IPS-20b (cell line): Measurements from ENCODE around the gene CEP72.
"Not testable (repeated sequence)": the region's sequence is repeated elsewhere in the genome, so short reads cannot be mapped to it uniquely, and the experiment has no call there.

Experiments used
- H3K27ac ChIP-seq: one replicate; pipeline ENCODE4 v1.5.1; 2013; ENCODE audit warnings: low read length
- H3K27me3 ChIP-seq: 2 replicates; pipeline ENCODE4 v1.6.1; 2013; ENCODE audit warnings: mild to moderate bottlenecking, low read length, inconsistent platforms; ENCODE audit not compliant: insufficient read depth
- H3K36me3 ChIP-seq: 2 replicates; pipeline ENCODE4 v1.6.1; 2013; ENCODE audit warnings: low read depth, mild to moderate bottlenecking, inconsistent platforms, low read length, moderate library complexity; ENCODE audit not compliant: insufficient read depth
- H3K4me1 ChIP-seq: 2 replicates; pipeline ENCODE4 v1.6.1; 2013; ENCODE audit warnings: mild to moderate bottlenecking, control low read depth, inconsistent platforms, low read length, moderate library complexity; ENCODE audit not compliant: insufficient read depth
- H3K4me3 ChIP-seq: 2 replicates; pipeline ENCODE4 v1.5.1; 2013; ENCODE audit warnings: mild to moderate bottlenecking, low read length, inconsistent platforms
- H3K9ac ChIP-seq: 2 replicates; pipeline ENCODE4 v1.6.1; 2013; ENCODE audit warnings: low read depth, mild to moderate bottlenecking, inconsistent platforms, low read length, moderate library complexity
- H3K9me3 ChIP-seq: 2 replicates; pipeline ENCODE4 v1.6.1; 2013; ENCODE audit warnings: mild to moderate bottlenecking, low read depth, low read length, inconsistent platforms; ENCODE audit not compliant: insufficient read depth

CEP72 gene

GRCh38 chr5:673161-673830 lies 61.2 kb downstream of the CEP72 start:
- Histone ChIP-seq H3K27ac (no peak overlapping the region), H3K9me3 (no peaks in the 10 kb centered on the region), H3K9ac (peak overlapping the region; percentile 48; the same call in 1 of the 2 replicates), H3K27me3 (peaks cover 50% of the 10 kb centered on the region), H3K4me1 (no peaks in the 10 kb centered on the region; the same call in 1 of the 2 replicates), H3K4me3 (no peak overlapping the region), H3K36me3 (no peaks in the 10 kb centered on the region)

- Histone ChIP-seq H3K27ac (no peak overlapping the region), H3K4me3 (no peak overlapping the region), H3K27me3 (peaks cover 50% of the 10 kb centered on the region), H3K9ac (no peak overlapping the region), H3K4me1 (no peaks in the 10 kb centered on the region; the same call in 1 of the 2 replicates), H3K9me3 (no peaks in the 10 kb centered on the region), H3K36me3 (no peaks in the 10 kb centered on the region)
These were observed 61.9 kb downstream of the CEP72 start for GRCh38 chr5:673831-674629.

- no peak overlapping the region for H3K27ac ChIP-seq
These were observed 62.5 kb downstream of the CEP72 start for GRCh38 chr5:674630-675011.

GRCh38 chr5:675111-675870 lies 63.2 kb downstream of the CEP72 start:
- peaks cover 50% of the 10 kb centered on the region for H3K27me3 ChIP-seq
- no peaks in the 10 kb centered on the region; the same call in 1 of the 2 replicates for H3K4me1 ChIP-seq
- H3K9me3 ChIP-seq: no peaks in the 10 kb centered on the region
- no peak overlapping the region for H3K4me3 ChIP-seq
- no peak overlapping the region for H3K27ac ChIP-seq
- H3K9ac ChIP-seq: no peak overlapping the region
- H3K36me3 ChIP-seq: no peaks in the 10 kb centered on the region

More at GRCh38 chr5:674630-675011, 62.5 kb downstream of the CEP72 start:
- H3K4me1 ChIP-seq: no peaks in the 10 kb centered on the region; the same call in 1 of the 2 replicates
- H3K36me3 ChIP-seq: no peaks in the 10 kb centered on the region
- no peak overlapping the region for H3K4me3 ChIP-seq
- H3K9ac ChIP-seq: no peak overlapping the region
- peaks cover 50% of the 10 kb centered on the region for H3K27me3 ChIP-seq
- no peaks in the 10 kb centered on the region for H3K9me3 ChIP-seq

GRCh38 chr5:675871-676698 lies 63.9 kb downstream of the CEP72 start:
- no peaks in the 10 kb centered on the region for H3K9me3 ChIP-seq
- peaks cover 50% of the 10 kb centered on the region for H3K27me3 ChIP-seq
- H3K4me3 ChIP-seq: no peak overlapping the region
- no peak overlapping the region for H3K27ac ChIP-seq
- no peaks in the 10 kb centered on the region; the same call in 1 of the 2 replicates for H3K4me1 ChIP-seq
- no peaks in the 10 kb centered on the region for H3K36me3 ChIP-seq
- no peak overlapping the region for H3K9ac ChIP-seq

GRCh38 chr5:676699-677076 lies 64.5 kb downstream of the CEP72 start:
- Histone ChIP-seq H3K27ac (no peak overlapping the region), H3K9me3 (no peaks in the 10 kb centered on the region), H3K36me3 (no peaks in the 10 kb centered on the region), H3K4me1 (no peaks in the 10 kb centered on the region; the same call in 1 of the 2 replicates), H3K27me3 (peaks cover 50% of the 10 kb centered on the region), H3K9ac (no peak overlapping the region), H3K4me3 (no peak overlapping the region)

- Histone ChIP-seq H3K27me3 (peaks cover 47% of the 10 kb centered on the region), H3K9me3 (no peaks in the 10 kb centered on the region), H3K9ac (no peak overlapping the region), H3K27ac (no peak overlapping the region), H3K36me3 (no peaks in the 10 kb centered on the region), H3K4me3 (no peak overlapping the region), H3K4me1 (no peaks in the 10 kb centered on the region; the same call in 1 of the 2 replicates)
These were observed 65.3 kb downstream of the CEP72 start for GRCh38 chr5:677131-678101.

- not testable (repeated sequence) for H3K4me3 ChIP-seq
These were observed 66.4 kb downstream of the CEP72 start for GRCh38 chr5:678521-678920.

GRCh38 chr5:679166-679895 lies 67.2 kb downstream of the CEP72 start:
- not testable (repeated sequence) for H3K27ac ChIP-seq, H3K36me3 ChIP-seq

More at GRCh38 chr5:678521-678920, 66.4 kb downstream of the CEP72 start:
- not testable (repeated sequence) for H3K9me3 ChIP-seq, H3K36me3 ChIP-seq, H3K9ac ChIP-seq, H3K27ac ChIP-seq, H3K4me1 ChIP-seq
- peaks cover 36% of the 10 kb centered on the region for H3K27me3 ChIP-seq

More at GRCh38 chr5:679166-679895, 67.2 kb downstream of the CEP72 start:
- peaks cover 28% of the 10 kb centered on the region for H3K27me3 ChIP-seq
- H3K4me3 ChIP-seq, H3K4me1 ChIP-seq, H3K9ac ChIP-seq, H3K9me3 ChIP-seq: not testable (repeated sequence)
